ENCODE measurements around the gene SLC23A2.

The SLC23A2 gene

GRCh38 chr20:4811661-4812181 lies 189.6 kb downstream of the SLC23A2 start:
- DNase-seq: peak; percentile 45

GRCh38 chr20:4811257-4811656 lies 190.1 kb downstream of the SLC23A2 start:
- DNase-seq: no peak

- DNase-seq: no peak
These were observed 190.8 kb downstream of the SLC23A2 start for GRCh38 chr20:4810426-4811019.

- no peak for DNase-seq
These were observed 191.6 kb downstream of the SLC23A2 start for GRCh38 chr20:4809707-4810106.

GRCh38 chr20:4808872-4809271 lies 192.4 kb downstream of the SLC23A2 start:
- DNase-seq: no peak

- peak; percentile 11 for DNase-seq
These were observed 195.5 kb downstream of the SLC23A2 start for GRCh38 chr20:4805663-4806449.

- no peak for DNase-seq
These were observed 198.8 kb downstream of the SLC23A2 start for GRCh38 chr20:4802527-4802926.
